ENCODE measurements around the gene CYP4F8.

CYP4F8 gene

GRCh38 chr19:15614507-15615379 is at the start of gene CYP4F8:
Gene CYP4F8, plus strand, starts transcription at chr19:15615218. Its CDS starts 399 bp downstream, at chr19:15615617.
- TF ChIP-seq CTCF (IDR thresholded peaks at IDR 0.05; ENCODE audit: low read depth, low read length) = no peak
- in situ Hi-C loops (cut with HindIII; ENCODE audit: low sequenced_read_pairs) = no loop called here
- no peak within 1 kb of the TSS for H3K4me3 ChIP-seq (ENCODE audit: low read depth, low read length)
- DNase-seq (ENCODE audit: low read depth, low spot score) = no peak

- H3K4me3 ChIP-seq (ENCODE audit: low read depth, low read length) = no peak overlapping the region
- in situ Hi-C loops (cut with HindIII; ENCODE audit: low sequenced_read_pairs) = no loop called here
- no peak for TF ChIP-seq CTCF (IDR thresholded peaks at IDR 0.05; ENCODE audit: low read depth, low read length)
- no peak for DNase-seq (ENCODE audit: low read depth, low spot score)
Measured at GRCh38 chr19:15570420-15570819, 44.6 kb upstream of the CYP4F8 start.

GRCh38 chr19:15575406-15575805 is 39.6 kb upstream of the CYP4F8 start:
- in situ Hi-C loops (cut with HindIII; ENCODE audit: low sequenced_read_pairs) = no loop called here
- no peak for TF ChIP-seq CTCF (IDR thresholded peaks at IDR 0.05; ENCODE audit: low read depth, low read length)
- no peak for DNase-seq (ENCODE audit: low read depth, low spot score)
- H3K4me3 ChIP-seq (ENCODE audit: low read depth, low read length) = no peak overlapping the region

- DNase-seq (ENCODE audit: low read depth, low spot score) = no peak
- TF ChIP-seq CTCF (IDR thresholded peaks at IDR 0.05; ENCODE audit: low read depth, low read length) = no peak
- in situ Hi-C loops (cut with HindIII; ENCODE audit: low sequenced_read_pairs) = no loop called here
Measured at GRCh38 chr19:15576526-15577156, 38.4 kb upstream of the CYP4F8 start.

GRCh38 chr19:15577184-15577771 is 37.7 kb upstream of the CYP4F8 start:
- no peak for DNase-seq (ENCODE audit: low read depth, low spot score)
- in situ Hi-C loops (cut with HindIII; ENCODE audit: low sequenced_read_pairs) = no loop called here
- TF ChIP-seq CTCF (IDR thresholded peaks at IDR 0.05; ENCODE audit: low read depth, low read length) = no peak
- no peak overlapping the region for H3K4me3 ChIP-seq (ENCODE audit: low read depth, low read length)

More at GRCh38 chr19:15576526-15577156, 38.4 kb upstream of the CYP4F8 start:
- no peak overlapping the region for H3K4me3 ChIP-seq (ENCODE audit: low read depth, low read length)

GRCh38 chr19:15583346-15583745 is 31.7 kb upstream of the CYP4F8 start:
- DNase-seq (ENCODE audit: low read depth, low spot score) = no peak
- in situ Hi-C loops (cut with HindIII; ENCODE audit: low sequenced_read_pairs) = no loop called here
- no peak for TF ChIP-seq CTCF (IDR thresholded peaks at IDR 0.05; ENCODE audit: low read depth, low read length)
- H3K4me3 ChIP-seq (ENCODE audit: low read depth, low read length) = no peak overlapping the region
